ENCODE results near the gene PPP2CA. TPM values are rescaled to one million over a fixed set of nuclear protein-coding genes. Genes with fewer than 3 reads are reported as not detected.
"Not testable (repeated sequence)": the region's sequence is repeated elsewhere in the genome, so short reads cannot be mapped to it uniquely, and the experiment has no call there.

Gene PPP2CA
- total and polyA plus RNA-seq, 3 experiments from 2014 or later, result 189 to 232 (median 210) TPM

DNA sequence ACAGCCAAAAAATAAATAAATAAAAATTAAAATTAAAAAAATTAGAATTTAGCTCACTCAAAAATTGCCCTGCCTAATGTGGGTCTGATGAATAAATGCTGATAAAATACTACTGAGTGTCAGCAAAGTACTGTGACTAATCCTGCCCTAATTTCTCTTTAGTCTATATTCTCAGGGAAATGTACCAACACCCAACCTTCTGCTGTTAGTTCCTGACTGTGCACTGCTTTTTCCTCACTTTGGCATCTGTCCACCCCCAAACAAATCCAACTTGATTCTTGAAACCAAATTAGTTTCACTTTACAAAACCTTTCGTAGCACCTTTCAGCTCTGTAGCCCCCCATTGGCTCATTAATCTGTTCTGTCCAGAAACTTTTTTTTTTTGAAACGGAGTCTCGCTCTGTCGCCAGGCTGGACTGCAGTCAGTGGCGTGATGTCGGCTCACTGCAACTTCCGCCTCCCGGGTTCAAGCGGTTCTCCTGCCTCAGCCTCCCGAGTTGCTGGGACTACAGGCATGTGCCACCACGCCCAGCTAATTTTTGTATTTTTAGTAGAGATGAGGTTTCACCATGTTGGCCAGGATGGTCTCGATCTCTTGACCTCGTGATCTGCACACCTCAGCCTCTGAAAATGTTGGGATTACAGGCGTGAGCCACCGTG, 73.6 kb downstream of the PPP2CA start:
- H3K27ac ChIP-seq (ENCODE audit: low read depth, low read length); H3K9me3 Mint-ChIP-seq; H3K4me3 ChIP-seq (ENCODE audit: low read length); H3K27me3 ChIP-seq (ENCODE audit: insufficient read depth, low read length, poor library complexity, severe bottlenecking); H3K9me3 ChIP-seq (ENCODE audit: low read length); H3K27me3 Mint-ChIP-seq: not testable (repeated sequence)
- POLR2A ChIA-PET, result interaction anchor here (1.0 to 2.4 kb wide), 6 partner anchors 9 to 52 kb away, joined by 3 to 9 read pairs (median 4); partner anchors contain the start of gene SKP1
- Mint-ChIP-seq H3K36me3 (peaks cover 0 to 82% (median 29%) of the 10 kb centered on the region in 3 donors), H3K27ac (peak overlapping the region; percentile 64 to 97 (median 84)), H3K4me3 (peak overlapping the region in 2 of 7 donors; percentile 6 to 41), H3K4me1 (peaks cover 51 to 75% (median 69%) of the 10 kb centered on the region in 3 donors)
- Histone ChIP-seq H3K36me3 (ENCODE audit: insufficient read depth, low read length) (peaks cover 45% of the 10 kb centered on the region), H3K4me1 (ENCODE audit: insufficient read depth, low read length) (peaks cover 52% of the 10 kb centered on the region)
- CTCF ChIA-PET, result interaction anchor here (1.1 to 26.0 kb wide), 4 partner anchors 11 to 126 kb away, joined by 3 to 429 read pairs (median 4); no protein-coding TSS in a partner anchor
- peak in 1 of 5 donors; percentile 26 for DNase-seq

DNA sequence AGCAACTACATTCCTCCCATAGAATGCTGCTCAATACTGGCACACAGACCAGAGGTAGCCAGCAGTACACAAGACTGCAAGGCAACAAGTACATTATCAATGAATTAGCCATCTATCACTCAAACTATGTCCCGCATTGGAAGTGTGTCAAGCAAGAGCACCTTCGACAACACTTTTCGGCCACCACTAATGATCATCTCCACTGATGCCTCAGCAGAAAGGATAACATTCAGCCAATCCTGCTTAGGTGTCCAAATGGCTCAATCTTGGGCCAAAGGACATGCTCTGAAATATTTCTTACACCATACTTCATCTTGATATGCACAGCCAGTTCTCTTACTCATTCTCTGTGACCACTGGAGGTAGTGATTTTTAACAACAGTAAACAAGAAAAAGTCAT, 74.2 kb downstream of the PPP2CA start:
- Mint-ChIP-seq H3K4me3 (peak overlapping the region in 2 of 7 donors; percentile 7 to 12), H3K36me3 (peaks cover 0 to 83% (median 28%) of the 10 kb centered on the region in 3 donors), H3K27ac (peak overlapping the region in 7 of 8 donors; percentile 62 to 97 (median 83)), H3K4me1 (peaks cover 51 to 77% (median 68%) of the 10 kb centered on the region in 3 donors), H3K27me3 (no peaks in the 10 kb centered on the region), H3K9me3 (no peaks in the 10 kb centered on the region)
- ChIA-PET POLR2A (interaction anchor here (1.4 to 2.3 kb wide), 4 partner anchors 10 to 112 kb away, joined by 3 to 10 read pairs (median 7); no protein-coding TSS in a partner anchor), CTCF (interaction anchor here (1.1 to 26.0 kb wide), 2 partner anchors 110 to 125 kb away, joined by 3 to 429 read pairs; no protein-coding TSS in a partner anchor)
- no peaks in the 10 kb centered on the region for H3K9me3 ChIP-seq (ENCODE audit: low read length)
- DNase-seq, result peak in 1 of 5 donors; percentile 29
- H3K27me3 ChIP-seq (ENCODE audit: insufficient read depth, low read length, poor library complexity, severe bottlenecking), result no peaks in the 10 kb centered on the region
- H3K4me1 ChIP-seq (ENCODE audit: insufficient read depth, low read length), result peaks cover 52% of the 10 kb centered on the region
- H3K36me3 ChIP-seq (ENCODE audit: insufficient read depth, low read length), result peaks cover 47% of the 10 kb centered on the region
- H3K4me3 ChIP-seq (ENCODE audit: low read length), result no peak overlapping the region
- no peak overlapping the region for H3K27ac ChIP-seq (ENCODE audit: low read depth, low read length)

DNA sequence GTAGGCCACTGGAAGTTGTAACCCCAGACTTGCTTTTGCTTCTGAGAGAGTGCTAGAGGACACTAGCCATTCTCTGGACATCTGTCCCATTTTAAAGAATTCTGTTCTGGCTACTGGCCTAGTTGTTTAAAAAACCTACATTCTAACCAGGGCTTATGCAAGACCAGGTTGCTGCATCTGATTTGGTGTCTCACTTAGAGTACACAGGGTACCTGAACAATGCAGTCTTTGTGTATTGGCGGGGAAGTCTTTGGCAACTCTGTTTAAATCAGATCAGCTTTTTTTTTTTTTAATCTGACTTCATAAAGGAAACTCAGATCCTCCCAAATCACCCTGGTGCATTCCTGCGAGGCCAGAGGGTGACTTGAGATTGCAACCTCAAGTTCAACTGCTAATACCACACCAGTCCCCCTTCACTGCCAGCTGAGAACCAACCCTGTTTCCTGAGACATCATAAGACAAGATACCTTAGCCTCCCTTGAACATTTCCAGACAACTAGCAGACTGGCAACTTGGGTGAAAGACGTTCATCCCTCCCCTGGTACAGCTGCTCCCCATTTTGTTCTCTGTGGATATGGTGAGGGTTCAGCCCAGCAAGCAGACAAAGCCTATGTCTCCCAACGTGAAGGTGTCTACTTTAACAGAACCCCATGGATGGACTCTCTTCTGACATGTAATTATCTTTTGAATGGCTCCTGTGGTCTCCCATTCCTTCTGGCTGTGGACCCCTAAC, 76.1 kb downstream of the PPP2CA start:
- H3K4me1 ChIP-seq (ENCODE audit: insufficient read depth, low read length), result peaks cover 43% of the 10 kb centered on the region
- Mint-ChIP-seq H3K27ac (peak overlapping the region; percentile 29 to 97 (median 84)), H3K27me3 (no peaks in the 10 kb centered on the region), H3K9me3 (no peaks in the 10 kb centered on the region), H3K4me3 (peak overlapping the region in 1 of 7 donors; percentile 19), H3K36me3 (peaks cover 3 to 85% (median 21%) of the 10 kb centered on the region in 3 donors), H3K4me1 (peaks cover 42 to 77% (median 58%) of the 10 kb centered on the region in 3 donors)
- H3K4me3 ChIP-seq (ENCODE audit: low read length), result no peak overlapping the region
- ChIA-PET CTCF (interaction anchor here (26.0 kb wide), 1 partner anchor 108 kb away, joined by 429 read pairs; no protein-coding TSS in a partner anchor), POLR2A (interaction anchor here (0.5 to 2.3 kb wide), 10 partner anchors 11 to 1878 kb away, joined by 3 to 10 read pairs (median 3); no protein-coding TSS in a partner anchor)
- no peaks in the 10 kb centered on the region for H3K27me3 ChIP-seq (ENCODE audit: insufficient read depth, low read length, poor library complexity, severe bottlenecking)
- DNase-seq, result peak in 1 of 5 donors; percentile 45
- H3K27ac ChIP-seq (ENCODE audit: low read depth, low read length), result no peak overlapping the region
- H3K36me3 ChIP-seq (ENCODE audit: insufficient read depth, low read length), result peaks cover 50% of the 10 kb centered on the region
- no peaks in the 10 kb centered on the region for H3K9me3 ChIP-seq (ENCODE audit: low read length)

DNA sequence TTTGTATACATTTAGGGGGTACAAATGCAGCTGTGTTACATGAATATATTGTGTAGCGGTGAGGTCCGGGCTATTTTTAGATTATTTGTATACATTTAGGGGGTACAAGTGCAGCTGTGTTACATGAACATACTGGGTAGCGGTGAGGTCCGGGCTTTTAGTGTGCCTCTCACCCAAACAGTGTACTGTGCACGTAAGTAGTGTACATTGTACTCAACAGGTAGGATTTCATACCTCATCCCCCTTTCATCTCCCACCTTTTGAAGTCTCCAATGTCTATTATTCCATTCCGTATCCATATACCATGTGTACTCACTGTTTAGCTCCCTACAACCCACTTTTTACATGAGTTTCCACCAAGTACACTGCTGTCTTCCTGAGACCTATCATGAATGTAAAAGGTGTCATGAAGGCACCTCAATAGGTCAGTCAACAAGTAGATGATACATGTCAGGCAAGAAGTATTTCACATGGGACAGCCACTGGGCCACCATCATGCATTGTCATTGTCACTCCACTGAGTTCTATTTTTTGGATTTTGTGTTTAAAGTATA, 76.8 kb downstream of the PPP2CA start:
- peaks cover 4 to 87% (median 19%) of the 10 kb centered on the region in 3 donors for H3K36me3 Mint-ChIP-seq
- Histone ChIP-seq H3K27ac (ENCODE audit: low read depth, low read length) (no peak overlapping the region), H3K4me3 (ENCODE audit: low read length) (no peak overlapping the region), H3K4me1 (ENCODE audit: insufficient read depth, low read length) (peaks cover 43% of the 10 kb centered on the region), H3K9me3 (ENCODE audit: low read length) (no peaks in the 10 kb centered on the region), H3K36me3 (ENCODE audit: insufficient read depth, low read length) (peaks cover 57% of the 10 kb centered on the region), H3K27me3 (ENCODE audit: insufficient read depth, low read length, poor library complexity, severe bottlenecking) (no peaks in the 10 kb centered on the region)
- peak overlapping the region in 2 of 7 donors; percentile 18 to 54 for H3K4me3 Mint-ChIP-seq
- H3K4me1 Mint-ChIP-seq, result peaks cover 42 to 79% (median 60%) of the 10 kb centered on the region in 3 donors
- no peaks in the 10 kb centered on the region for H3K27me3 Mint-ChIP-seq
- POLR2A ChIA-PET, result interaction anchor here (0.5 to 1.5 kb wide), 8 partner anchors 10 to 1877 kb away, joined by 3 to 6 read pairs (median 3); no protein-coding TSS in a partner anchor
- DNase-seq, result peak in 1 of 5 donors; percentile 26
- no peaks in the 10 kb centered on the region for H3K9me3 Mint-ChIP-seq
- peak overlapping the region in 6 of 8 donors; percentile 70 to 97 (median 86) for H3K27ac Mint-ChIP-seq
- CTCF ChIA-PET, result interaction anchor here (2.6 to 26.0 kb wide), 2 partner anchors 10 to 107 kb away, joined by 8 to 429 read pairs; no protein-coding TSS in a partner anchor

DNA sequence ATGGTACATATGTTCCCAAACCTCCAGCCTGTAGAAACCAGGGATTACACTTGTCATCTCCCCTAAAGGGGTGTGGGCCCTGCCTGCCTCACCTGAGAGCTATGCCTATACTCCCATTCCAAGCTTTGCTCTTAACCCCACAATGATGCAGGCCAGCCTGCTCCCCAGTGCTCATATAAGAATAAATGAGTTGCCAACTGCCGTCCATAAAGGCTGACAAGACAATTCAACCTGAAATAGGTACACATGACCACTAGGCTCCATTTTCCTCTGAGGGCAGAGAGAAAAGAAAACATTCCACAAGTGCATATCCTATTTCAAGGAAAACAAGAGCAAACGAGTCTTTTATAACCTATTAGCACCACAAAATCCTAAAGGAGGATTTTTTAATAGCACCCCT, 77.6 kb downstream of the PPP2CA start:
- H3K27ac ChIP-seq (ENCODE audit: low read depth, low read length), result no peak overlapping the region
- Mint-ChIP-seq H3K4me1 (peaks cover 37 to 80% (median 58%) of the 10 kb centered on the region in 3 donors), H3K27ac (peak overlapping the region in 5 of 8 donors; percentile 13 to 97 (median 75)), H3K27me3 (no peaks in the 10 kb centered on the region), H3K9me3 (no peaks in the 10 kb centered on the region), H3K4me3 (peak overlapping the region in 1 of 7 donors; percentile 51), H3K36me3 (peaks cover 4 to 87% (median 15%) of the 10 kb centered on the region in 3 donors)
- H3K27me3 ChIP-seq (ENCODE audit: insufficient read depth, low read length, poor library complexity, severe bottlenecking), result no peaks in the 10 kb centered on the region
- peak in 1 of 5 donors; percentile 48 for DNase-seq
- H3K4me3 ChIP-seq (ENCODE audit: low read length), result no peak overlapping the region
- no peaks in the 10 kb centered on the region for H3K9me3 ChIP-seq (ENCODE audit: low read length)
- H3K36me3 ChIP-seq (ENCODE audit: insufficient read depth, low read length), result peaks cover 57% of the 10 kb centered on the region
- CTCF ChIA-PET, result interaction anchor here (1.1 to 26.0 kb wide), 4 partner anchors 9 to 115 kb away, joined by 4 to 429 read pairs (median 6); no protein-coding TSS in a partner anchor
- POLR2A ChIA-PET, result interaction anchor here (1.0 to 1.5 kb wide), 6 partner anchors 10 to 30 kb away, joined by 3 to 16 read pairs (median 4); no protein-coding TSS in a partner anchor
- peaks cover 36% of the 10 kb centered on the region for H3K4me1 ChIP-seq (ENCODE audit: insufficient read depth, low read length)

DNA sequence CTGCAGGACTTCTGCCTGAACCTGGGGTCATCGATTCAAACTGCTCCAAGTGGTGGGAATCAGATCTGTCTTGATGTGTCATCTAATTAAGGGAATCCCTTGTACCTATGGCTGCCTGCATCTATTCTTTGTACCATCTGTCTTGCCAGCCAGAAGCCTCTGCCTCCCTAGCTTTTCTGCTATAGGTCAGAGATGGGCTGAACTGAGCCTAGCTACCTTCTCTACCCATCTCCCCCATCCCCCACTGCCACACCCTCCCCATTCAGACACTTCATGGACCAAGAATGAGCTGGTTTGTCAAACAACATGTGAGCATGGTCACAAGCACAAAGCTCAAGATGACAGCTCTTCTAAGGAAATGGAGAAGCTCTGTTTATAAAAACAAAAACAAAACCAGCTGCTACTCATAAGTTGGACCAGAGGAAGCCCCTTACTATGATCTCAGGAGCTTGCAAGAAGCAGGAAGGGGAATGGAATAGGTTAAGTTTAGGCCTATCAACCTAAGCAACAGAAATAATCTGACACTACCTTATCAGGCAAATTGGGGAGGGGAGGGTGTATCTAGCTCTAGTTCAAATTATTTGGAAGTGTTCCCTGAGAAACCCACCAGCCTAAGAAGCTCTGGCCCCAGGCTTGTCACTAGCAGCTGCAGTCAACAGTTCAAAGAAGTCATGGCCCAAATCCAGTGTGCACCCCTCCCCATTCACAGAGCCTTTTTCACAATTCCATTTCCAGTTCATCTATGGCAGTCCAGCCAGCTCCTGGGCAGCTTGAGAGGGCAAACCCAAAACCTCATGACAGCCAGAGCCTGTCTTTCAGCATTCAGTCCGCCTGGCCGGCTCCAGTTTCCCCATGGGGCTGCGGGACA, 79.0 kb downstream of the PPP2CA start:
- peak overlapping the region in 2 of 7 donors; percentile 10 to 26 for H3K4me3 Mint-ChIP-seq
- H3K4me1 ChIP-seq (ENCODE audit: insufficient read depth, low read length), result peaks cover 22% of the 10 kb centered on the region
- H3K27ac ChIP-seq (ENCODE audit: low read depth, low read length), result no peak overlapping the region
- no peaks in the 10 kb centered on the region for H3K9me3 ChIP-seq (ENCODE audit: low read length)
- CTCF ChIA-PET, result interaction anchor here (1.1 to 26.0 kb wide), 10 partner anchors 8 to 120 kb away, joined by 3 to 429 read pairs (median 6); no protein-coding TSS in a partner anchor
- no peaks in the 10 kb centered on the region for H3K9me3 Mint-ChIP-seq
- H3K27ac Mint-ChIP-seq, result peak overlapping the region; percentile 33 to 97 (median 84)
- DNase-seq, result peak in 1 of 5 donors; percentile 47
- no peaks in the 10 kb centered on the region for H3K27me3 Mint-ChIP-seq
- H3K36me3 Mint-ChIP-seq, result peaks cover 4 to 88% (median 11%) of the 10 kb centered on the region in 3 donors
- H3K27me3 ChIP-seq (ENCODE audit: insufficient read depth, low read length, poor library complexity, severe bottlenecking), result no peaks in the 10 kb centered on the region
- peaks cover 29 to 80% (median 56%) of the 10 kb centered on the region in 3 donors for H3K4me1 Mint-ChIP-seq
- POLR2A ChIA-PET, result interaction anchor here (0.6 to 2.2 kb wide), 8 partner anchors 9 to 107 kb away, joined by 3 to 9 read pairs (median 5); no protein-coding TSS in a partner anchor
- peaks cover 59% of the 10 kb centered on the region for H3K36me3 ChIP-seq (ENCODE audit: insufficient read depth, low read length)
- no peak overlapping the region for H3K4me3 ChIP-seq (ENCODE audit: low read length)
